Fibroblast of lung (primary cell): ENCODE data around the gene COL18A1. TPM values are rescaled to one million over a fixed set of nuclear protein-coding genes. Genes with fewer than 3 reads are reported as not detected.

Experiments
- DNase-seq, 2 donors: peaks; one replicate each; pipeline versions ENCODE4 v3.0.0 to v3.0.0-alpha.2; 2010; ENCODE audit warnings: low read depth in 2 of 2
- H2AFZ ChIP-seq: 2 replicates; pipeline ENCODE4 v1.5.1; 2012; ENCODE audit warnings: low read length, control low read depth, inconsistent platforms
- H3K27ac ChIP-seq: 2 replicates; pipeline ENCODE4 v1.5.1; 2011; ENCODE audit warnings: low read length, control low read depth; ENCODE audit not compliant: insufficient read depth
- H3K27me3 ChIP-seq: 2 replicates; pipeline ENCODE4 v1.5.1; 2011; ENCODE audit warnings: mild to moderate bottlenecking, low read length; ENCODE audit not compliant: control insufficient read depth, insufficient read depth
- H3K36me3 ChIP-seq: 2 replicates; pipeline ENCODE4 v1.5.1; 2011; ENCODE audit warnings: low read length; ENCODE audit not compliant: control insufficient read depth, insufficient read depth
- H3K4me1 ChIP-seq: 2 replicates; pipeline ENCODE4 v1.5.1; 2011; ENCODE audit warnings: low read length; ENCODE audit not compliant: control insufficient read depth, insufficient read depth; ENCODE audit errors: extremely low read depth
- H3K4me2 ChIP-seq: 2 replicates; pipeline ENCODE4 v1.5.1; 2011; ENCODE audit warnings: low read length, control low read depth; ENCODE audit not compliant: insufficient read depth; ENCODE audit errors: extremely low read depth
- H3K4me3 ChIP-seq, 4 experiments: fragments of 200-600 bp in 1 of 4; sonication (generic) in 1 of 4; replicated peaks in 1 of 4; 2 replicates each; pipeline ENCODE4 v1.5.1; 2011 to 2016; ENCODE audit warnings: low read length in 4 of 4, low read depth in 3 of 4, mild to moderate bottlenecking in 3 of 4, control low read depth in 2 of 4, inconsistent platforms in 1 of 4, mixed read lengths in 1 of 4; ENCODE audit not compliant: insufficient read depth in 1 of 4; ENCODE audit errors: control extremely low read depth in 1 of 4
- H3K79me2 ChIP-seq: 2 replicates; pipeline ENCODE4 v1.5.1; 2012; ENCODE audit warnings: mild to moderate bottlenecking, low read length, inconsistent platforms; ENCODE audit not compliant: control insufficient read depth, insufficient read depth
- H3K9ac ChIP-seq: 2 replicates; pipeline ENCODE4 v1.5.1; 2011; ENCODE audit warnings: mild to moderate bottlenecking, low read length, control low read depth; ENCODE audit not compliant: insufficient read depth
- H3K9me3 ChIP-seq: 2 replicates; pipeline ENCODE4 v1.5.1; 2012; ENCODE audit warnings: low read depth, low read length; ENCODE audit not compliant: control insufficient read depth, insufficient read depth
- H4K20me1 ChIP-seq: 2 replicates; pipeline ENCODE4 v1.5.1; 2011; ENCODE audit warnings: low read length; ENCODE audit not compliant: control insufficient read depth, insufficient read depth; ENCODE audit errors: extremely low read depth
- EZH2 ChIP-seq: IDR thresholded peaks from 2 replicates; pipeline ENCODE4 v1.5.1; 2012; ENCODE audit warnings: low read length, control low read depth, mild to moderate bottlenecking; ENCODE audit errors: missing control alignments
- polyA plus RNA-seq, 2 donors: library from polyadenylated mRNA; depleted of rRNA in 1 of 2; stranded (reverse) in 1 of 2; unstranded in 1 of 2; fragments of >200 nt; gene quantifications; 2 replicates each; pipeline ENCODE4 v1.2.1, GENCODE V29; 2011 to 2012; ENCODE audit warnings: missing spikeins in 1 of 2
- total RNA-seq: library from RNA; depleted of rRNA; stranded (reverse); fragments of >200 nt; gene quantifications from 2 replicates; pipeline ENCODE4 v1.2.1, GENCODE V29; 2014
- TF ChIP-seq, protein P1 (sequence below), 2 donors: IDR thresholded peaks in 1 of 2; conservative IDR thresholded peaks in 1 of 2; 1 replicate in 1 of 2; 2 replicates in 1 of 2; pipeline ENCODE4 v1.5.1; 2011 to 2012; ENCODE audit warnings: low read length in 2 of 2, control low read depth in 1 of 2, inconsistent platforms in 1 of 2, low read depth in 1 of 2, mild to moderate bottlenecking in 1 of 2

COL18A1 gene
- total and polyA plus RNA-seq, 2 donors (not counting 1 experiment from before 2014, with no cell fraction given), result 24.3 to 38.8 TPM

DNA sequence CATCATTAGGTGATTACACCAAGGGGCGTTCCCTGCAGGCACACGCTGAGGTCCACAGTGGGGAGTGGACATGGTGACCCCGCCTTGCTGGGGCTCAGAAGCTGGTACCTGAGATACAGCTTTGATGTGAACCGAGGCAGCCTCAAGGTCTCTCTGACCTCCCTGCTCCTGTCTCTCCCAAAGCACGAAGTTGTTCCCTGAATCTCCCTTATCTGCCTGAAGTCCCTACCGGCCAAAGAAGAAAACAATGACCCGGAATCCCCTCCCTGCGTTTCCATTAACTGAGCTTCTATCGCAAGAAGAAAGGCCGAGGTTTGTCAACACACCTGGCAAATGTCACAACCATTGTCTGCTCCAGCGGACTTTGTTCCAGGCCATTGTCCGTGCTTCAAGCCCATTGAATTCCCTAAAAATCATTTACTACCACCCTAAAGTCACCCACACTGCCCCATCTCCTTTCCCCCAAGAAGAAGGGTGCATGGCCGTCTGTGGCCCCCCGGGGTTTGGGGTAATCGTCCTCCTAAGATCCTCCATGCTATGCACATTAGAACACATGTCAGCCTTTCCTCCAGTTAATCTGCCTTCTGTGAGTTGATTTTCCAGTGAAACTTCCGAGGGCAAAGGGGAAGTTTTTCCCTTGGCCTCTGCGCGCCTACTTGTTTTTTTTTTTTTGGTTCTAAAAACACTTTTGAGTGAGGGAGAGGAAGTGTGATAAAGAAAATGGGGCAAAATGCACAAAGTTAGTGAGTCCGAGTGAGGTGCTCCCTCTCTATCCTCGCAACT is 48.1 kb upstream of the COL18A1 start:
- Histone ChIP-seq H3K27ac (no peak overlapping the region), H3K27me3 (no peaks in the 10 kb centered on the region), H4K20me1 (no peaks in the 10 kb centered on the region), H3K79me2 (no peaks in the 10 kb centered on the region), H3K4me1 (no peaks in the 10 kb centered on the region), H3K4me2 (no peak overlapping the region), H2AFZ (peak overlapping the region; percentile 47), H3K9me3 (no peaks in the 10 kb centered on the region), H3K4me3 (no peak overlapping the region), H3K9ac (no peak overlapping the region), H3K36me3 (no peaks in the 10 kb centered on the region)
- DNase-seq, result no peak
- no peak for TF ChIP-seq EZH2
- TF ChIP-seq, protein P1, sequence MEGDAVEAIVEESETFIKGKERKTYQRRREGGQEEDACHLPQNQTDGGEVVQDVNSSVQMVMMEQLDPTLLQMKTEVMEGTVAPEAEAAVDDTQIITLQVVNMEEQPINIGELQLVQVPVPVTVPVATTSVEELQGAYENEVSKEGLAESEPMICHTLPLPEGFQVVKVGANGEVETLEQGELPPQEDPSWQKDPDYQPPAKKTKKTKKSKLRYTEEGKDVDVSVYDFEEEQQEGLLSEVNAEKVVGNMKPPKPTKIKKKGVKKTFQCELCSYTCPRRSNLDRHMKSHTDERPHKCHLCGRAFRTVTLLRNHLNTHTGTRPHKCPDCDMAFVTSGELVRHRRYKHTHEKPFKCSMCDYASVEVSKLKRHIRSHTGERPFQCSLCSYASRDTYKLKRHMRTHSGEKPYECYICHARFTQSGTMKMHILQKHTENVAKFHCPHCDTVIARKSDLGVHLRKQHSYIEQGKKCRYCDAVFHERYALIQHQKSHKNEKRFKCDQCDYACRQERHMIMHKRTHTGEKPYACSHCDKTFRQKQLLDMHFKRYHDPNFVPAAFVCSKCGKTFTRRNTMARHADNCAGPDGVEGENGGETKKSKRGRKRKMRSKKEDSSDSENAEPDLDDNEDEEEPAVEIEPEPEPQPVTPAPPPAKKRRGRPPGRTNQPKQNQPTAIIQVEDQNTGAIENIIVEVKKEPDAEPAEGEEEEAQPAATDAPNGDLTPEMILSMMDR (conservative IDR thresholded peaks at IDR 0.05 in 1 of 2, IDR thresholded peaks at IDR 0.05 in 1 of 2; ENCODE audit: low read depth in 1 of 2, low read length in 2 of 2), result no peak

DNA sequence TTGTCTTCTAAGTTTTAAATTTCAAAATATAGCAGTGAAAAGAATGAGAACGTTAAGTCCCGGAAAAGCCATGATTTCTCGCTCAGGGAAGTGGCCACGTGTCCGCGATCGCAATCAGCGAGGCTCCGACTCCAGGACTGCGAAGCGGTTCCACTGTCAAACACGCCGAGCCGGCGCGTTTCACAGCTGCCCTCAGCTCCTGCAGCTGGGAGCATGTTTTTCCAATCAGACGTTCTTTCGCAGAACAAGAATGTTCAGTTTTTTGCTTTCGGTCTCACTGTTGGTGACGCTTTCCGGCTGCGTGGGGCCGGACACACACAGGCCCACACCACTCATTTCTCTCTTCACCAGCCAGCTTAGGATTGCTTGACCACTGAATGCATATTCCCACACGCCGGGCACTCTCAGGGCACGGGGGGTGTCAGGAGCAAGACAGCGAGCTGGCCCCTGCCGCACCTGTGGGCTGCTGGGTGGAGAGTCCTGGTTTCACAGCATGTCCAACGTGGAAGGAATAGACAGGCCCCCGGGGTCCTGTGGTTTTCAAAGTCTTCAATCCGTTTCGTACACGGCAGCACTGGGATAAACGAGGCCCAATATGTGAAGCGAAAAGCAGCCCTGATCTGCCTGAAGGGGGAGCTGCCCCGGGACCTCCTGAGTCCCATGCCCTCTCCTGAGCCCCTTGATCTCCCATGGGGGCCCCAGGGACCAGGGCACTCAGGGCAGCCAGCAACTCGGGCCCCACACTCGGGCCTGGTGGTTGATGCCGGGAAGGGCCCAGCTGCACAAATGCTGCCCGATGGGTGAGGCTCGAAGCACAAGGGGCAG is 47.3 kb upstream of the COL18A1 start:
- peak in 1 of 2 donors; percentile 62 for DNase-seq

DNA sequence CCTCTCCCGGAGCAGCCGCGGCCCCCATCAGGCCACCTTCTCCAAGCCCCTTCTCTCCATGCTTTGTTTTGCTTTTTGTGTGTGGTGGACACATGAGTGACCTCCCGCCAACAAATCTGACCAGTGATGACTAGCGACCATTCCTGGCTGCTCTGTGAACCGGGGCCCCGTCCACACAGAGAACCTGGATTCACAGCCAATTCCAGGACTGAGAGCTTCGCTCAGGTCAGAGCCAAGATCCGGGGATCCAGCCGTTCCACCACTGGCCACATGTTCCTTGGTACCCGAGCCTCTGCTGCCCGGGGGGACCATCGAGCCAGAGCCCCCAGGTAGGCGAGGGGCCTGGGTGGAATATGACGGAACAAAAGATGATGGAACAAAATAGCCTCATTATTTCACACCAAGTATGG is 46.7 kb upstream of the COL18A1 start:
- Histone ChIP-seq H3K27me3 (no peaks in the 10 kb centered on the region), H3K27ac (no peak overlapping the region), H3K9ac (no peak overlapping the region), H3K4me3 (no peak overlapping the region), H3K79me2 (no peaks in the 10 kb centered on the region), H3K4me2 (no peak overlapping the region), H3K9me3 (no peaks in the 10 kb centered on the region), H3K4me1 (no peaks in the 10 kb centered on the region), H3K36me3 (no peaks in the 10 kb centered on the region), H2AFZ (no peak overlapping the region), H4K20me1 (no peaks in the 10 kb centered on the region)
- no peak for DNase-seq
- no peak for TF ChIP-seq EZH2
- TF ChIP-seq, protein P1 (conservative IDR thresholded peaks at IDR 0.05 in 1 of 2, IDR thresholded peaks at IDR 0.05 in 1 of 2; ENCODE audit: low read depth in 1 of 2, low read length in 2 of 2), result no peak

More for the DNA sequence above, 47.3 kb upstream of the COL18A1 start:
- no peaks in the 10 kb centered on the region for H3K36me3 ChIP-seq
- no peaks in the 10 kb centered on the region for H3K79me2 ChIP-seq
- H3K27me3 ChIP-seq, result no peaks in the 10 kb centered on the region
- peak overlapping the region; percentile 47 for H2AFZ ChIP-seq
- no peaks in the 10 kb centered on the region for H3K4me1 ChIP-seq
- TF ChIP-seq EZH2, result no peak
- TF ChIP-seq, protein P1 (conservative IDR thresholded peaks at IDR 0.05 in 1 of 2, IDR thresholded peaks at IDR 0.05 in 1 of 2; ENCODE audit: low read depth in 1 of 2, low read length in 2 of 2), result peak; percentile 3 to 9
- H3K9ac ChIP-seq, result peak overlapping the region; percentile 8
- no peaks in the 10 kb centered on the region for H3K9me3 ChIP-seq
- H3K27ac ChIP-seq, result peak overlapping the region; percentile 34
- no peaks in the 10 kb centered on the region for H4K20me1 ChIP-seq
- H3K4me3 ChIP-seq, result no peak overlapping the region
- H3K4me2 ChIP-seq, result no peak overlapping the region
